HUES48 (cell line): ENCODE measurements around the gene GID4.

Experiments used
- H3K27ac ChIP-seq: one replicate; pipeline ENCODE4 v1.7.0; 2013; ENCODE audit warnings: low read depth, low read length, inconsistent platforms
- H3K27me3 ChIP-seq: 2 replicates; pipeline ENCODE4 v1.6.1; 2013; ENCODE audit warnings: mild to moderate bottlenecking, low read length; ENCODE audit not compliant: control insufficient read depth, insufficient read depth
- H3K36me3 ChIP-seq: 2 replicates; pipeline ENCODE4 v1.6.1; 2013; ENCODE audit warnings: low read length; ENCODE audit not compliant: control insufficient read depth, insufficient read depth
- H3K4me1 ChIP-seq: 2 replicates; pipeline ENCODE4 v1.6.1; 2013; ENCODE audit warnings: mild to moderate bottlenecking, low read length; ENCODE audit not compliant: control insufficient read depth, insufficient read depth
- H3K4me3 ChIP-seq: 2 replicates; pipeline ENCODE4 v1.5.1; 2013; ENCODE audit warnings: mild to moderate bottlenecking, low read depth, low read length
- H3K9ac ChIP-seq: 2 replicates; pipeline ENCODE4 v1.6.1; 2013; ENCODE audit warnings: mild to moderate bottlenecking, low read depth, low read length, moderate library complexity
- H3K9me3 ChIP-seq: 2 replicates; pipeline ENCODE4 v1.6.1; 2013; ENCODE audit warnings: low read length; ENCODE audit not compliant: control insufficient read depth, insufficient read depth

GID4 gene

DNA sequence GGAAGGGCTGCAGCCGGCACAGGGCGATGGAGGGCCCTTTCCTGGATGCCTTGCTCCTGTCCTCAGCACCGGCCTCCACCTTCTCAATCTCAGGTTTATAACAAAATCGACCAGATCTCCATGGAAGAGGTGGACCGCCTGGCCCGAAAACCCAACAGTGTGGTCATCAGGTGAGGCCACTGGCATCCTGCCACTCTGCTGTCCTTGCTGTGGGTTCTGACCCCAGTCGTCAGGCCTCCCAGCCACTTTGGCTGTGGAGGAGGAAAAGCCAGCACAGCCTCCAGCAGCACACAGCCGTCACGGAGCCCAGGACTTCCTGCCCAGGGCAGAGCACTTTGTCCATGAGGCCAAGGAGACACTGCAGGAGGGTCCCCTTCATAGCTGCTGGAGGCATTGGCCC lies 62.6 kb downstream of the GID4 start:
- Histone ChIP-seq H3K27ac (no peak overlapping the region), H3K4me3 (no peak overlapping the region), H3K9ac (no peak overlapping the region), H3K4me1 (no peaks in the 10 kb centered on the region), H3K36me3 (peaks cover 80% of the 10 kb centered on the region), H3K9me3 (no peaks in the 10 kb centered on the region), H3K27me3 (no peaks in the 10 kb centered on the region)

DNA sequence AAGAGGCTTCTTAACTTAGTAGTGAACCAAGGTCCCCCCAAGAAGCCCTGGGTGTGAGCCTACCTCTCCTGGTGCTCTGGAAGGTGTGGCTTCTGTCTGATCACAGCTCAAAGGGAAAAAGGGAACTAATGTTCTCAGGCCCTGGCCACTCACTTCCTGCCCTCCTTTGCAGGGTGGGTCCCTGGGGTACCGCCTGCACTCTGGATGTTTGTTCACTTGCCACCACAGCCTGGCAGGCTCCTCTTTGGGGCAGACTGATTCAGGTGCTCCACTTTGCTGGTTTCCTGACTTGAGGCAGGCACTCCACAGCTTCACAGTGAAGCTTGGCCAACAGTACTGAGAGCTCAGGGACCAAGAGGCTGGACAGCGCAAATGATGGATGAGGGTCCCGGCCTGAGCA lies 63.4 kb downstream of the GID4 start:
- Histone ChIP-seq H3K27me3 (no peaks in the 10 kb centered on the region), H3K4me3 (no peak overlapping the region), H3K9me3 (no peaks in the 10 kb centered on the region), H3K27ac (no peak overlapping the region), H3K9ac (no peak overlapping the region), H3K4me1 (no peaks in the 10 kb centered on the region), H3K36me3 (peaks cover 79% of the 10 kb centered on the region)

DNA sequence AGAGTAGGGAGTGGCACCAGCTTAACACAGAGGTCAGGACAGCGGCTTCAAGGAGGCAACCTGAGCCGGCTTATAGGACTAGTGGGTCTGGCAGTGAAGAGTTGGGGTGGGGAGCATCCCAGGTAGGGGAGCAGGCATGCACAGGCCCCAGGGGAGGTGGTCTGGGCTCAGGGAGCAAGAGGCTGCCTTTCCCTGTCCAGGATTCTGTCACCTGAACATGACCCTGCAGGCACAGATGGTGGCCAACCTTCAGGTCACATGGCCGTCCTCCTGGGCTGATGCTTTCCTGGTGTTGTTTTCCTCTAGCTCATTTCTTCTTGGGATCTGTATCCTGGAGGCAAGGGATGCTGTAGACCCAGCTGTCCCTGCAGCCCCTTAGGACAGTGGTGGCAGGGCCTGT lies 65.8 kb downstream of the GID4 start:
- no peaks in the 10 kb centered on the region for H3K27me3 ChIP-seq
- H3K9me3 ChIP-seq, result no peaks in the 10 kb centered on the region
- no peak overlapping the region for H3K9ac ChIP-seq
- no peak overlapping the region for H3K4me3 ChIP-seq
- no peaks in the 10 kb centered on the region for H3K4me1 ChIP-seq
- no peak overlapping the region for H3K27ac ChIP-seq
- H3K36me3 ChIP-seq, result peaks cover 55% of the 10 kb centered on the region

DNA sequence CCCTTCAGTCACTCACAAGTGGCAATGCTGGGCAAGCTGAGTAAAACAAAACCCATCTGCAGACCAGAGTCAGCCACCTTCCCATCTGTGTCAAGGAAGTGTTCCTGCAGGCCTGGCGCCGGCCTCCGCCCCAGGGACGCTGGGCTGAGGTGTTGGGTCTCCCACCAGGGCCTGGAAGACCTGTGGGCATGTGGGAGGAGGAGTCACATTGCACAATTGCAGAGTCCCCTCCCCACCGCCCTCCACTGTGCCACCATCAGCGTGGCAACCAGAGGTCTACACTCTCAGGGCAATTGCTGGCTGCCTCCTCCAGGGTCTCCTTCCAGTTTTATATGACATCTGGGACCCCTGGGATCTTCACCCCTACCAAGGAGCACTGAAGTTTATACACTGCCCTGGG lies 66.4 kb downstream of the GID4 start:
- H3K36me3 ChIP-seq, result peaks cover 49% of the 10 kb centered on the region
- no peaks in the 10 kb centered on the region for H3K4me1 ChIP-seq

DNA sequence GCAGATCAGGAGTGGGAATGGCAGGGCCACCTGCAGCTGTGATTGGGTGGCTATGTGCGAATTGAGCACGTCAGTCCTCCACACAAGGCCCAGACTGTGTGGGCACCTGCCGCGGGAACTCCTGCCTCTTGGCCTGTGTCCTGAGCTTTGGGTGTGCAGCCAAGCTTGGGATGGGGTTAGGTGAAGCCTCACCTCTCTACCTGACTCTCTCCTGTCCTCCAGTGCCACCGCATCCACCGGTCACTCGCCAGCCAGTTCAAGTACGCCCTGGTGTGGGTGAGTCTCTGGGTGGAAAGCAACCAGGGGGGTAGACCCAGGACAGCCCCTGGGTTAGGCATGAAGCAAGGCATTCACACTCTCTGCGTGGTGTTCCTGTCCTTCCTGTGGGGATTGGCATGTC lies 67.0 kb downstream of the GID4 start:
- Histone ChIP-seq H3K4me1 (no peaks in the 10 kb centered on the region), H3K27ac (no peak overlapping the region), H3K4me3 (no peak overlapping the region), H3K27me3 (no peaks in the 10 kb centered on the region), H3K9me3 (no peaks in the 10 kb centered on the region), H3K9ac (no peak overlapping the region), H3K36me3 (peaks cover 44% of the 10 kb centered on the region)

More for the DNA sequence above, 66.4 kb downstream of the GID4 start:
- no peak overlapping the region for H3K4me3 ChIP-seq
- no peak overlapping the region for H3K27ac ChIP-seq
- H3K9ac ChIP-seq, result no peak overlapping the region
- no peaks in the 10 kb centered on the region for H3K9me3 ChIP-seq
- H3K27me3 ChIP-seq, result no peaks in the 10 kb centered on the region

DNA sequence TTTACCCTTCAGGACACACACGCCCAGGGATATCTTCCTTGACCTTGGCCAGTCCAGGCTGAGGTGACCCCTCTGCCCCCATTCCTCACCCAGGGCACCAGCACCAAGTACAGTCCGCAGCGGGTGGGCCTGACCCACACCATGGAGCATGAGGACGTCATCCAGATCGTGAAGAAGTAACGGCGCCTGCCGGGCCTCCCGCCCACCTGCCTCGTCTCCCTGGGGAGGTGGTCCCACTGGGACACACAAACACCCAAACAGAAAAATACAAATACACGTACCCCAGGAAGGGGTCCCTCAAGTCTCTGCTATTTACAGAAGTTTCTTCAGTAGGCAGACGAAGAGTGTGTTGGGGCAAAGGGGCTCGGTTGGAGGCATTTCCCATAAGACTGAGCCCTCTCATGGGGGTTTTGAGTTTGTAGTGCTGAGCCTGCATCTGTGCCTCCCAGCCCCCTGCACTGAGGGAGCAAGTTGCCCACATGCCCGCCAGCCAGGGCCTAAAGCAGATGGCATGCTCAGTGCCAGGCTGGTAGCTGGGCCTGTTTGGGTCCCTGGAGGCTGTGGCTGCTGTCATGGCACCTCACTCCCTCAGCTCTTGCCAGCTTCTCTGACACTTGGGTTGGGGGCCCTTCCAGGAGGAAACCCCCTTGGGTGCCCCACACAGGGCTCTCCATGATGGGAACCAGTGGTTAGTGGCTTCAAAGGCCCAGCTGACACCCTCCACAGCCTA lies 68.0 kb downstream of the GID4 start:
- Histone ChIP-seq H3K4me1 (no peaks in the 10 kb centered on the region), H3K9me3 (no peaks in the 10 kb centered on the region), H3K27me3 (no peaks in the 10 kb centered on the region), H3K4me3 (no peak overlapping the region), H3K9ac (no peak overlapping the region), H3K36me3 (peaks cover 35% of the 10 kb centered on the region), H3K27ac (no peak overlapping the region)

DNA sequence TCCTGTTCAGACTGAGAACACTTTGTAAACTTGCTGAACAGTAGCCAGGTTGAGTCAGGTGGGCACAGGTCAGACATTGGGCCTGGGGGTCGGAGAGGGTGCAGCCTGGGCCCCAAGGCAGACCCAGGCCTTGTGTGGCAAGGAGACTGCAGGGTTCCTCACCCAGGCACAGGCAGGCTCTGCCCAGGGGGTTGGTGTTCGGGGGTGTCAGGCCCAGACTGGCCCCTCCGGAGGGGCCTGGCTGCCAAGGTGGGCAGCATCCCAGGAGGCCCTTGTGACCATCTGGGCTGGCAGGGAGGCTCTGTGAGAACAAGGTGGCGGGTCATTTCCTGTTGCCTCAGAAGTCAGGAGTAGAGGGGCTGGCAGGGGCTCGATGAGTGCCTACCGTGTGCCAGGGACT lies 68.8 kb downstream of the GID4 start:
- Histone ChIP-seq H3K4me3 (no peak overlapping the region), H3K4me1 (no peaks in the 10 kb centered on the region), H3K27me3 (no peaks in the 10 kb centered on the region), H3K9me3 (no peaks in the 10 kb centered on the region), H3K27ac (no peak overlapping the region), H3K36me3 (peaks cover 35% of the 10 kb centered on the region), H3K9ac (no peak overlapping the region)

DNA sequence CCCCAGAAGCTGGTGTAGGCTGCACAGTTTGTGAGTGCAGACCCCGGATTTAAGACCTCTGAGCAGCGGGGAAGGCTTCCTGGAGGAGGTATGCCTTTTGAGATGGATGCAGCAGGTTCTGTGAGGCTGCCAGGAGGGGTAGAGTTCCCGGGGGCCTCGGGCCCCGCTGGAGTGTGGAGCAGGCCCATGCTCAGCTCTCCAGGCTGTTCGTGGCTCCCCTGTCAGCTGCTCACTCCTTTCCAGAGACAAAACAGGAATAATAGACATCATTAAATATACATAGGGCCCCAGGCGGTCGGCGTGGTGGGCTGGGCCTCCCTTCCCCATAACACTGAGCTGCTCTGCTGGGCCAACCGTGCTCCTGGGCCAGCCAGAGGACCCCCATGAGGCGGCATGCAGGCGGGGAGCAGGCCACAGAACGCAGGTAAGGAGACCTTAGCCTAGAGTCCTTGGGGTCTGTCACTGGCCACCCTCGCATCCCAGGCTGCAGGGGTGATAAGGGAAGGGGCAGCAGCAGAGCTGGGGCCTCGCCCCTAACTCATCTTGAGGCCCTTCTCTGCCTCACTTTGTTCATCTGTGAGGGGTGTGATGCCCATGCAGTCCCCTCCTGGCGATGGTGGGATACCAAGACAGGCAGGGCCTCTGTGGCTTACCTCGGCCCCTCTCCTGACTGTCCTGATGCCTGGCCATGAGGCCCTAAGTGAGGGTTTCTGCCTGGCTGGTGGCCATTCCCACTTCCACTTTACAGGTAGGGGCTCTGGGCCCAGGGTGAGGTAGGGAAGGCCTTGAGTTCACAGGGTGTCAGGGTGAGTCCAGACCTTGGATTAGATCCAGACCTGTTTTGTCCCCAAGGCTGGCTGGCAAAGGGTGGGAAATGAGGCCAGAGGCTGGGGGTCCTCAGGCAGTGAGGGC lies 69.4 kb downstream of the GID4 start, which contains the start of gene MYO15A:
Gene MYO15A (plus strand): TSS at position 356 of the 912 bp plus-strand sequence. CDS start 10,045 bp downstream, outside the sequence.
- no peaks in the 10 kb centered on the region for H3K9me3 ChIP-seq
- H3K9ac ChIP-seq, result no peak within 1 kb of the TSS
- no peaks in the 10 kb centered on the region for H3K27me3 ChIP-seq
- H3K4me3 ChIP-seq, result no peak within 1 kb of the TSS
- H3K27ac ChIP-seq, result no peak within 1 kb of the TSS
- no peaks in the 10 kb centered on the region for H3K4me1 ChIP-seq
- H3K36me3 ChIP-seq, result peaks cover 34% of the 10 kb centered on the region

DNA sequence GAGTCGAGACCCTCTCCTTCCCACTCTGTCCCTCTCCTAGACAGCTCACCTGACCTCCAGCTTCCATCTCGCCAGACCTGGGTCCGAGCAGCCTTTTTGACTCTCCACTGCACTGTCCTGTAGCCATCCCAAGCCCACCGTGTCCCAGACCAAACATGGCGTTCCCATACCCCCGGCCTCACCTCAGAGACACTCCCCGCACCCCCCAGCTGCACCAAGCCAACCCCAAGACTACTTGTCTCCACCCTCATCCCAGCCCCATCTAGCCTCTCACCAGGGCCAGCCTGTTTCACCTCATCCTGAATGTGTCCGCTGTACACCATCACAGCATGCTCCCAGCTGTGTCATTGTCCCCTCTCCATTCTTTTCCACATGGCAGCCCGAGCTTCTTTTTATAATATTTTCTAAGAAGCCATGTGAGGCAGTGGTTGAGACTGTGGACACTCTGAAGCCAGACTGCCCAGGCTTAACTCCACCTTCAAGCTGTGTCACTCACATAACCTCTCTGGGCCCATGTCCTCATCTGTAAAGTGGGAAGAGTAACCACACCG lies 70.8 kb downstream of the GID4 start:
- H3K27ac ChIP-seq, result no peak overlapping the region
- no peaks in the 10 kb centered on the region for H3K4me1 ChIP-seq
- H3K4me3 ChIP-seq, result no peak overlapping the region
- no peaks in the 10 kb centered on the region for H3K27me3 ChIP-seq
- no peaks in the 10 kb centered on the region for H3K9me3 ChIP-seq
- no peak overlapping the region for H3K9ac ChIP-seq
- peaks cover 21% of the 10 kb centered on the region for H3K36me3 ChIP-seq

DNA sequence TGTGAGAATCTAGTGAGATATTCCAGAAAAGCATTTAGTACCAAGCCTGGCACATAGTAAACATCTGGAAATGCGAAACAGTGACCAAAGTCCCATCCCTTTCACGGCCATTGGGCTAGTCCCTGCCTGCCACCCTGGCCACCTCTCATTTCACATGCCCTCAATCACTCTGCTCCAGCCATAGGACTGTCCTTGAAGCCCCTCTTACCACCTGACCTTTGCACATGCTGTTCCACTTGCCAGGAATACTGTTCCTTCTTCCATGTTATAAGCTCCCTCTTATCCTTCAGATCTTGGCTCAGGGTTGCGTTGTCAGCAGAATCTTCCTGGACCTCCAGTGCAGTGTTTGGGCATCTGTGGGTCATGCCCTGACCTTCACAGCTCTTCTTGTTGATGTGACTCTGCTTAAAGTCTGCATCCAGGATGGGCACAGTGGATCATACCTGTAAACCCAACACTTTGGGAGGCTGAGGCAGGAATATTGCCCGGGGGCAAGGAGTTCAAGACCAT lies 71.5 kb downstream of the GID4 start:
- Histone ChIP-seq H3K36me3 (peaks cover 17% of the 10 kb centered on the region), H3K27me3 (no peaks in the 10 kb centered on the region), H3K4me3 (no peak overlapping the region), H3K4me1 (no peaks in the 10 kb centered on the region), H3K27ac (no peak overlapping the region), H3K9ac (no peak overlapping the region), H3K9me3 (no peaks in the 10 kb centered on the region)
